Left colon (tissue), 2 donors: ENCODE results near the gene CDK6. TPM values are rescaled to one million over a fixed set of nuclear protein-coding genes. Genes with fewer than 3 reads are reported as not detected.
"Not testable (repeated sequence)": the region's sequence is repeated elsewhere in the genome, so short reads cannot be mapped to it uniquely, and the experiment has no call there.

ENCODE experiments used
- ATAC-seq: fragments of 200-7000 bp; cut with Tn5 transposase; one replicate; pipeline ENCODE4 v1.9.1; 2020; ENCODE audit warnings: mild to moderate bottlenecking, moderate library complexity
- DNase-seq, 2 donors: peaks; one replicate each; pipeline ENCODE4 v3.0.0-alpha.2; 2020
- intact Hi-C, 2 donors: fragments of 100-400 bp; cut with DNase I in 1 of 2; cut with micrococcal nuclease in 1 of 2; formaldehyde crosslinking; loops; one replicate each; pipeline versions ENCODE4 v1.11.2 to v1.14.0; 2022; cut with DNase I, micrococcal nuclease
- total RNA-seq, 2 donors: library from RNA; stranded (reverse); fragmentation: NEBNext Ultra II Directional; extraction: Animal tissue kit (Norgen Biotek cat#: 25700); gene quantifications; one replicate each; pipeline ENCODE4 v1.2.1, GENCODE V29; 2021
- donor health status: DM: no; HTN: no; CAD: no.
- donor health status: DM: yes; HTN: yes; CAD: no.

Gene CDK6
- total RNA-seq, 2 donors from 2014 or later, result 27.2 to 35.5 TPM

GRCh38 chr7:92777993-92778392, 58.4 kb downstream of the CDK6 start:
- ATAC-seq, result no peak
- no peak for DNase-seq
- intact Hi-C loops, result no loop called here

GRCh38 chr7:92773808-92774207, 62.6 kb downstream of the CDK6 start:
- intact Hi-C loops, result no loop called here
- DNase-seq (no peak), ATAC-seq (no peak)

GRCh38 chr7:92769844-92770243, 66.5 kb downstream of the CDK6 start:
- no peak for DNase-seq
- ATAC-seq, result no peak
- intact Hi-C loops, result no loop called here

- DNase-seq, result no peak
- intact Hi-C loops, result no loop called here
- ATAC-seq, result no peak
Observed at GRCh38 chr7:92769394-92769699, 67.0 kb downstream of the CDK6 start.

- intact Hi-C loops, result no loop called here
- DNase-seq, result no peak
- no peak for ATAC-seq
Observed at GRCh38 chr7:92768501-92769393, 67.6 kb downstream of the CDK6 start.

GRCh38 chr7:92767437-92767836, 68.9 kb downstream of the CDK6 start:
- intact Hi-C loops, result no loop called here
- no peak for DNase-seq
- no peak for ATAC-seq

- ATAC-seq (peak; percentile 59), DNase-seq (no peak)
- intact Hi-C loops, result no loop called here
Observed at GRCh38 chr7:92766461-92767003, 69.8 kb downstream of the CDK6 start.

GRCh38 chr7:92765725-92766124, 70.6 kb downstream of the CDK6 start:
- intact Hi-C loops, result no loop called here
- ATAC-seq (no peak), DNase-seq (no peak)

- DNase-seq (no peak), ATAC-seq (peak; percentile 58)
- intact Hi-C loops, result no loop called here
Observed at GRCh38 chr7:92763636-92764423, 72.5 kb downstream of the CDK6 start.

GRCh38 chr7:92762851-92763250, 73.5 kb downstream of the CDK6 start:
- ATAC-seq, result no peak
- intact Hi-C loops, result no loop called here

GRCh38 chr7:92761391-92762097, 74.8 kb downstream of the CDK6 start:
- DNase-seq (no peak), ATAC-seq (no peak)
- intact Hi-C loops, result no loop called here

More at GRCh38 chr7:92762851-92763250, 73.5 kb downstream of the CDK6 start:
- no peak for DNase-seq

- ATAC-seq (no peak), DNase-seq (no peak)
- intact Hi-C loops, result no loop called here
Observed at GRCh38 chr7:92758796-92759431, 77.5 kb downstream of the CDK6 start.

- ATAC-seq, result not testable (repeated sequence)
Observed at GRCh38 chr7:92757311-92757910, 79.0 kb downstream of the CDK6 start.

GRCh38 chr7:92755680-92756079, 80.7 kb downstream of the CDK6 start:
- DNase-seq (no peak), ATAC-seq (no peak)
- intact Hi-C loops, result no loop called here

More at GRCh38 chr7:92757311-92757910, 79.0 kb downstream of the CDK6 start:
- DNase-seq, intact Hi-C loops: not testable (repeated sequence)

- DNase-seq (no peak), ATAC-seq (no peak)
- intact Hi-C loops, result no loop called here
Observed at GRCh38 chr7:92754919-92755581, 81.3 kb downstream of the CDK6 start.

- ATAC-seq (no peak), DNase-seq (no peak)
- intact Hi-C loops, result no loop called here
Observed at GRCh38 chr7:92753614-92754013, 82.8 kb downstream of the CDK6 start.

- DNase-seq (no peak), ATAC-seq (no peak)
- intact Hi-C loops, result no loop called here
Observed at GRCh38 chr7:92751902-92752901, 84.2 kb downstream of the CDK6 start.
